Erythroblast (primary cell): ENCODE data around the gene GIGYF2.

Source experiments
- DNase-seq, 2 experiments: peaks; one replicate each; lab custom pipeline; 2025; lab: John Stamatoyannopoulos, UW
- GATA1 ChIP-seq: IDR thresholded peaks from 2 replicates; pipeline ENCODE4 v1.6.1; 2011; ENCODE audit warnings: low read depth, mild to moderate bottlenecking, control low read depth, low read length, moderate library complexity
- POLR2A ChIP-seq: IDR thresholded peaks from 2 replicates; pipeline ENCODE4 v1.6.1; 2011; ENCODE audit warnings: mild to moderate bottlenecking, low read length

The GIGYF2 gene

GRCh38 chr2:232863996-232864395, 166.9 kb downstream of the GIGYF2 start:
- TF ChIP-seq GATA1 = no peak
- no peak for DNase-seq

DNA sequence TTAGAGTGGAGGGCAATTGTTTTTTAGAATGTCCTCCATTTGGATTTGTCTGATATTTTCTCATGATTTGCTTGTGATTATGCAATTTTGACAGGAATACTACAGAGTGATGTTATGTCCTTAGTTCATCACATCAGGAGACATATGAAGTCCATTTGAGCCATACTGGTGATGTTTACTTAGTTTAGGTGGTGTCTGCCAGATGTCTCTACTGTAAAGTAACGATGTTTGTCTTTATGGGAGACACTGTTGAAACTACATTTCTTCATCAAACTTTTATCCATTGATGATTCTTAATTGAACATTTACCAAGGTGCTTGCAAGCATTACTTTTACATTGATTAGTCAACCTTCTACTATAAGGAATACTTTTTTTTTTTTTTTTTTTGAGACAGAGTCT, 168.0 kb downstream of the GIGYF2 start:
- DNase-seq = no peak
- TF ChIP-seq POLR2A (no peak), GATA1 (no peak)

DNA sequence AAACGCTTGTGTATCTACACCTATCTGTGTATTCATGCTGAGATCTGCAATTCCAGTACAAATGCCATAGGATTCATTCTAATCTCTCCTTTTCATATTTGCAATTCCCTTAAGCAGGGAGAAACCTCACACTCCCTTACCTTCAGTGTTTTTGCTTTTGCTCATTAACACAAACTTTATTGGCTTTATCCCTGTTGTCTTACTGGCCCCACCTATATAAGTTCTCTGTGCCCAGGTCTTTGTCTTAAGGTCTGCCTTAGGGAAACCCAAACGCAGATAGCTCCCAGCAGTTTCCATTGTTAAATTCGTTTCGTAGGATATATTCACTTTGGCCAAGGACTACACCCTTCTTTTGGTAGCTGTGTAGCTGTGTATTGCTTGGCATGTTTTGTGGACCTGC, 169.0 kb downstream of the GIGYF2 start:
- no peak for DNase-seq
- TF ChIP-seq POLR2A (no peak), GATA1 (no peak)

- no peak for DNase-seq
- TF ChIP-seq GATA1 (no peak), POLR2A (no peak)
Observed at GRCh38 chr2:232869138-232870017, 172.2 kb downstream of the GIGYF2 start.

- TF ChIP-seq POLR2A (no peak), GATA1 (no peak)
- DNase-seq = no peak
Observed at GRCh38 chr2:232870018-232870765, 173.1 kb downstream of the GIGYF2 start, which contains the start of gene SNORC. Gene SNORC, plus strand, starts transcription at chr2:232870264. Its CDS starts 78 bp downstream, at chr2:232870342.

GRCh38 chr2:232870766-232871371, 173.7 kb downstream of the GIGYF2 start:
- DNase-seq = no peak
- TF ChIP-seq POLR2A = no peak
- no peak for TF ChIP-seq GATA1

DNA sequence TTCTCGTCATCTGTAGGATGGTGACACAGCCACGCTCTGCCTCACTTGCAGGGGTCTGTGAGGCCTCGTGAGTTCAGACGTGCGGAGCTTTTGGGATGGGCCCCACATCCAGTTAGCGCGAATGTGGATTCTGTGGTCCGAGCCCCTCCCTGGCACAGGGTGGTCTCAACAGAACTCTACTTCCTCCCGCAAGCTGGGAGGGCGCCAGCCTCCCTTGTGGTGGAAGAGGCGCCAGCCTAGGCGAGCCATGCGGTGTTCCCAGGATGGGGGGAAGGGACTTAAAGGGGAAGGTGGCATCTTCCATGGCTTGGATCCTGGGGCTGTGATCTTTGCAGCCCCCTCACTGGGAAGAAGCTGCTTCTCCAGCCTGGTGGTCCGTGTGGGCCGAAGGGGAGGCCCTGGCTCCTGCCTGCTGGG, 174.3 kb downstream of the GIGYF2 start:
- no peak for TF ChIP-seq GATA1
- TF ChIP-seq POLR2A = no peak
- DNase-seq = no peak

DNA sequence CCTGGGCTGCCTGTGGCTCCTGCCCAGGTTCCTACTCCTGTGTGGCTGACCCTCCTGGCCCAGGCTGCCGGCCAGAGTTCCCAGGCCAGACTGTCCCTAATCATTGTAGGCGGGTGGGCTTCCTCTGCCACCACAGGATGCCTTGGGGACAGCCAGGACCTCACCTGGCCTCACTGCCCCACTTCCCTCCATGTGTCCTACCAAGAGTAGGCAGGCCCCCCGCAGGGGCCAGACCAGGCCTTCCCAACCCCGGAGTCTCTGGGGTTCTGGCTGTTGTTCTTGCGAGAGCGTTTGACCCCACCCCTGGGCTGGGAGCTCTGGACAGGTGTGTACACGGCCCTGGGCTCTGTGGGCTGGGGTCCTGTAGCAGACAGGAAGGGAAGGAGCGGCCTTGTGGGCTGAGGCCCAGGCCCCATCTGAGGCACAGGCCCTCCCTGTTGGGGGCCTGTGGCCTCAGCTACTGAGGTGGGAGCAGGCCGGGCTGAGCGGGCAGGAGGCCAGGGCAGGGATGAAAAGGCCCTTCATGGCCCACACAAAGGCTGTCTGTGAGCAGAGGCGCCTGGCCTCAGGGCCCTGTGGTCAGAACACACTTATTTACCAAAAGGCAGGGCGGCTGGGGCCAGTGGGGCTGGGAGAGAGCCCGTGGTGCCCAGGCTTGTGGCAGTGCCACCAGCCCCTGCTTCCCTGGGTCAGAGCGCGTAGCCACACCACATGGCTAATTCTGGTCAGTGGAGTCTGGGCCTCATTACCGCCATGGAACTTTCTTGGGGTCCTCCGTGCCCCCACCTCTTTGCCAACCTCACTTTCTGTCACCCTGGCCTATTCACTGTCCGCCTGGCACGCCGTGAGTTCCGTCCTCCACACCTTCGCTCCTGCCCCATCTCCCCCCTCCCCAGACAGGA, 175.0 kb downstream of the GIGYF2 start:
- TF ChIP-seq GATA1 = no peak
- TF ChIP-seq POLR2A = no peak
- DNase-seq = no peak

DNA sequence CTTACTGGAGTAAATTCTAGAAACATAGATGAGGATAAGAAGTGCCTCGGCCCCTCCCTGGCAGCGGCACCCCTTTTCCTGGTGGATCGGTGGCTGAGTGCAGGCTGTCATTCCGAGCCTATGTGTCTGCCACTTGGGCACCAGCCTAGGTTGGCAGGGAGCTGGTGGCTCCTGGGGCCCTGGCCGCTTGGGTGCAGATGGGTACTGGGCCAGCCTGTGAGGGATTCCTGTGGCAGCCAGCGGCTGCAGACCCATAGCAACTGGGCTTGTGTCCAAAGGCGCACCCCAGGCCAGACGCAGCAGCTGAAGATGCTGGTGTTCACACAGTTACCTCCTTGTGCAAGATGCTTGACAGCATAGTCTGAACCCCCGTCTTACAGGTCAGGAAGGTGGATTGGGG, 175.7 kb downstream of the GIGYF2 start:
- no peak for DNase-seq
- TF ChIP-seq POLR2A (no peak), GATA1 (no peak)

GRCh38 chr2:232873292-232873908, 176.3 kb downstream of the GIGYF2 start:
- no peak for DNase-seq
- TF ChIP-seq POLR2A = no peak
- no peak for TF ChIP-seq GATA1

- DNase-seq = no peak
Observed at GRCh38 chr2:232873909-232874641, 176.9 kb downstream of the GIGYF2 start.

GRCh38 chr2:232874677-232875223, 177.6 kb downstream of the GIGYF2 start:
- no peak for DNase-seq
- no peak for TF ChIP-seq POLR2A

More at GRCh38 chr2:232873909-232874641, 176.9 kb downstream of the GIGYF2 start:
- TF ChIP-seq GATA1 (no peak), POLR2A (no peak)
